B cell (primary cell): ENCODE data around the gene USP21.

Experiments used
- CTCF ChIP-seq: fragments of 200-600 bp; IDR thresholded peaks from one replicate; pipeline ENCODE4 v1.8.0; 2022; ENCODE audit warnings: antibody characterized with exemption, mild to moderate bottlenecking
- EZH2 ChIP-seq: IDR thresholded peaks from 2 replicates; pipeline ENCODE4 v1.6.1; 2012; ENCODE audit warnings: borderline replicate concordance, low read depth, mild to moderate bottlenecking, moderate library complexity, low read length; ENCODE audit not compliant: insufficient read depth, poor library complexity, severe bottlenecking

DNA sequence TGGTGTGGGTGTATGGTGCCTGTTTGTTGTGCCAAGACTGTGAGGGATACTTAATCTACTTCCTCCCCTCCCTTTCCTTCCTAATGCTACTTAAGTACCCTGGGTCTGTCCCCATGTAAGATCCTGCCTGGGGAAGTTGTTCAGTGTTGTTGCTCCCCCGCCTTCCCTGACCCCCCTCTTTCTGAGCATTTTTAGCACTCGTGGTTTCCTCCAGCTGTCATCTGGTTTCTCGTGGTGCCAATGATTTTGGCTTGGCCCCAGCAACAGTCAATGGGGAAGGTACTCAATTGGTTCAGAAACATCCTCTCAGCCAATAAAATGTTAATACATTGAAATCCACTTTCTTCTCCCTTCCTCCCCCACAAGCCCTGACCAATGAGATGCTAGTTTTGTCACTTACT is 26.0 kb downstream of the USP21 start:
- TF ChIP-seq CTCF (no peak), EZH2 (no peak)
